NCI-H1105 (cell line): ENCODE measurements around the gene TMEM187.
A peak's percentile ranks its signal among the peaks of the same experiment; 100 is the strongest.

Experiments used
- DNase-seq: peaks from one replicate; lab custom pipeline; 2025; lab: John Stamatoyannopoulos, UW

The TMEM187 gene

DNA sequence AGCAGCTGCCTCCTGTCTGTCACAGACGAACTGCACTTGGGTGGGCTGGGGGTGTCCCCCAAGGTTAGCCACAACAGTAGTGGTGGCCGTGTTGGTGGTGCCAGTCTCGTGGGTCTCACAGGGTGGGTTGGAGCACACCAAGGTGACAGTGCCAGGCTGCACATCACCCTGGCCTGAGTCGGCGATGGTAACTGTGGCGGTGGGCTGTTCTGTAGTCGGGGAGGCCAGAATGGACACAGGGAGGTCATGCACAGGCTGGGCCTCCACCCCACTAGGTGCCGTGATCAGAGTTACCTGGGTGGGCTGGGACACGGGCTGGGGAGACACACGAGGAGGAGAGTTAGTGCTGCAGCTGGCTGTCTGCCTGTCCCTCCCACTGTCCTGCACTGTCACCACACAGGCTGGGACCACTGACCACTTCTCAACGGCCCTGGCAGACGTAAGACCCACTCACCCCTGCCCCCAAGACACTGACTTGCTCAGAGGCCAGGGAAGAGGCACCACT lies 17.3 kb upstream of the TMEM187 start:
- no peak for DNase-seq

- DNase-seq, result no peak
These were observed 16.3 kb upstream of the TMEM187 start for GRCh38 chrX:153956044-153956907.

DNA sequence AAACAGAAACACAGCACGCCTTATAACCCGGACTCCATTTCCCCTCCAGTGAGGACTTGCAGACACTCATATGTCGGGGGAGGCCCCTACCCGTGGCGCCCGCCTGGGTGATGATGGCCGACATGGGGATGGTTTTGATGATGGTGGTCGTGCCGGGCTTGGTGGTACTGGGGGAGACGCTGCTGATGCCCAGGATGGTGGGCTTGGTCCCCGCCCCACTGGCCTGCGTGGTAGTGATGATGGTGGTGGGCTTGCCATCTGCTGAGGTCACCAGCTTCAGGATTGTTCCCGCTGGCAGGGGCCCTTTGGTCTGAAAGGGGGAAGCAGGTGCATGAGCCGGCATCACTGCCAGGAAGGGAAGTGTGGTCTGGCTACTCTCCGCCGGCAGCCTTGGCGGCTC lies 15.3 kb upstream of the TMEM187 start:
- no peak for DNase-seq

- DNase-seq, result no peak
These were observed 13.9 kb upstream of the TMEM187 start for GRCh38 chrX:153958605-153959004.

DNA sequence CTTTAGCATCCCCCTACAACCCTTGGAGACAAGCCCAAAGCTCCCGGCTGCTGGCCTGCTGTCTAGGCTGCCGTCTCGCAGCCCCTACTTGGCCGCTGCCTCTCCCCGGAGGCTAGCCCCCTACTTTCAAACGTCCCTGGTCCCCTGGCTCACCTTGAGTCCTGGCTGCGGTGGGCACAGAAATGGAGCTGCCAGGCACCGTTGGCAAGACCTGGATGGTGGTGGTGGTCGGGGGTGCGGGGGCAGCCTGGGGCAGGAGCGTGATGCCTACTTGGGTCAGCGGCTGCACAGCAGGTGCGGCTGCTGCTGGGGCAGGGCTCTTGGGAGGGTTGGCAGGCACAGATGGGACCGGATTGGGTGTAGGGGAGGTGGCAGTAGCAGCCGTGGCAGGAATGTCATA lies 12.9 kb upstream of the TMEM187 start:
- DNase-seq, result no peak

DNA sequence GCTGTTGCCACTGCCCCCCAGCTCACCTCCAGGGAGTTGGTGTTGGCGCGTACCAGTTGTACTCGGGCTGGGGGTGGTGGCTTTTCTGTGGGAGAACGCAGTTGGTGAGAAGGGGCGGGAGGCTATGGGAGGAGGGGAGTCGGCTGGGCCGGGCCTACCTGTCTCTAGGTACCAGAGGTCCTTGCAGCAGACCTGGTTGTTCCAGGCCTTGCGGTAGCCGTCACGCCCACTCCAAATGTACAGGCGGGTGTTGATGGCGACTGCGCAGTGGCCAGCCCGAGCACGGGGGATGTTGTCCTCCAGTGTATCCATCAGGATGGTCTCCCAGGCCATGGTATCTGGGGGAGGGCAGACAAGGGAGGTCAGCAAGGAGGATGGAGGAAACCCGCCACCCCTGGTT lies 12.5 kb upstream of the TMEM187 start:
- no peak for DNase-seq

- DNase-seq, result no peak
These were observed 11.8 kb upstream of the TMEM187 start for GRCh38 chrX:153960786-153961185.

GRCh38 chrX:153961292-153961691 lies 11.3 kb upstream of the TMEM187 start:
- DNase-seq, result no peak

DNA sequence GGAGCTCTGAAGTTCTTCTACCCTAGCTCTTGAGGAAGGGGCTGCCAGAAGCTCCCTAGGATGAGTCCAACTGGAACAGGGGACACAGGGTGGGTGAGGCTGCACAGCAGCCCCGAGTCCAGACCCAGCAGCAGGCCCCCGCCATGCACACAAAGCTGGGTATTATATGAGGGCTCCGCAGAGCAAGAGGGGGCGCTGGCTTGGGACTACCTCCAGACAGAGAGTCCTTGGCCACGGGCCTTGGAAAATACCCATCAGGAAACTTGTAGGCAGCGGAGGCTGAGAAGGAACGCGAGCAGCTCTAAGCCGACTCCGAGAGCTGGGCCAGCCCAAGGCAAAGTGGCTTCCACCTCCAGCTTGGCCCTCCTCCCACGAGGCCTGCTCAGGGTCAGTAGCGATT lies 9.0 kb upstream of the TMEM187 start:
- DNase-seq, result no peak

GRCh38 chrX:153964105-153964504 lies 8.4 kb upstream of the TMEM187 start:
- DNase-seq, result no peak

GRCh38 chrX:153965406-153965805 lies 7.1 kb upstream of the TMEM187 start:
- no peak for DNase-seq

DNA sequence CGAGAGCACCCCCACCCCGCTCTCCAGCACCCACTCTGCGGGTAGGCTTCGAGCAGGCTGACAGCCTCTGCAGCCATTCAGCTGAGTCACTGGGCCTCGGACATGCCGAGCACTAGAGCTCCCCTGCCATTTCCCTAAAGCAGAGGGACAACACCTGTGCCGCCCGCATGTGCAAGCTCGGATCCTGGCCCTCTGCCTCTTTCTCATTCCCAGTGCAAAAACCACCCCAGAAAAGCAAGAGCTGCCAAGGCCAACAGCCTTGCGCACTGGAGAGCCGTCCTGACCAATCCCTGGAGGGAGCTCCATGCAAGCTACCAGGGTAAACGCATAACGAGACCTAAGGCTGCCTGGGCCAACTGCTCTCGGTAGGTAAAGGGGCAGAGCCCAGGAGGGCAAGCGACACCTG lies 6.3 kb upstream of the TMEM187 start:
- no peak for DNase-seq

DNA sequence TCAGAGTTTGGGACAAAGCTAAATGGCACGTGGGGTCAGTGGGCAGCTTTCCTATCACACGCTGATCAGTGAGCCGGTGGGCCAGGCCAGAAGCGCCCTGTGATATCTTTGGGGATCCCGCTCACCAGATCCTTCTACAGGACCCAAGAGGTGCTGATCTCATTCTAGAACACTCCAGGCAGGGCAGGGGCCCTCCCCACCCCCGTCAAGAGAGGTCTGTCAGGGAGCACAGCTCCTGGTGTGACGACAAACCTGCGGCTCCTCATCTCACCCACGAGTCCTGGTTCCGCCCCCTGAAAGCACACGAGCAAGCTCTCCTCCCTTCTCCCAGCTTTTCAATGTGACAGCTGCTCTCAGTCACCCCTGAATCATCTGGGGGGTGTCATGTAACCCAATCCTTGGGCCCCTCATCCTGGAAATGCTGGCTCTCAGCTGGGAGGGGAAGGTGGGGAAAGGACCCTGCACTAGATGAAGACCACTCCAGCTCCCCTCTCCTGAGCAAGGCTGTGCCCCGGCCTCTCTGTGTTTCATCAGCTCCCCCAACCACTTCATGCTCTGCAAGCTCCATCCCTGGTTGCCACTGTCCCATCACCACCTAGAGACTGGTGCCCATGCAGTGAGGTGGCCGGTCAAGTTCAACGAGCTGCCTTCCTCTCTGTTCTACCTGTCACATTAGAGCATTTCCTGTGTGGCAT lies 5.6 kb upstream of the TMEM187 start:
- no peak for DNase-seq

GRCh38 chrX:153967536-153968224 lies 4.9 kb upstream of the TMEM187 start:
- no peak for DNase-seq

DNA sequence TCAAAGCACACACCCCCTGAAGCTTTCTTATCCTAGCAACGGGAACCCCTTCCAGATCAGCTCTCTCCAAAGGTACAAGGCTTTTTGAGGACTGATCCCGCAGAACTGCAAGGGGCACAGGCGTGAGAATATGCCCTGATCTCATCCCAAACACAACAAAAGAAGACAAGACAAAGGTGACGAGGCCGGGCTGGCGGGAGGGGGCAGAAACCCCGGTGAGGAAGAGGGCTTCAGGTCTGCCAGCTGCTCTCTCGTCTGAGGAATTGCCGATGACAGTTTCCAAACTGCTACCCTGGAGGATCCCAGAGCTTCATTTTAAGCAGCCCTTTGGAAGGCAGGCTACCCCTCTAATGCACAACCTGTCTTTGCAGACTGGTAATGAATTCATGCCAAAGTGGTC lies 4.3 kb upstream of the TMEM187 start:
- DNase-seq, result no peak

DNA sequence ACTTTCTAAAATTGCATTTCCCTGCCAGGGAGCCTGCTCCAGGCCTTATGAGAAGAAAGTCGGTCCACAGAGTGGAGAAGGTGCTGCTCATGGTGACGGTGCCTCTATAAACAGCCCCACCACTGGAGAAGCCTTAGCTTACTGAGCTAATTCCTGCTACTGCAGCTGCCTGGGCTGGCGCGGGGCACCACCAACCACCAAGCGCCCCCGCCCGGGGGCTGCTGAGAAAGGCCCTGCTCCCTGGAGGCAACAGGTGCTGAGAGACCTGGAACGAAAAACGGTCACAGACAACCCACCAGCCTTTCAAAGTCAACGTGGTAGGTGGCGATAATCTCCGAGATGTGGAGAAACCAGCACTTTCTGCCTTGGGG lies 3.8 kb upstream of the TMEM187 start:
- peak; percentile 60 for DNase-seq

DNA sequence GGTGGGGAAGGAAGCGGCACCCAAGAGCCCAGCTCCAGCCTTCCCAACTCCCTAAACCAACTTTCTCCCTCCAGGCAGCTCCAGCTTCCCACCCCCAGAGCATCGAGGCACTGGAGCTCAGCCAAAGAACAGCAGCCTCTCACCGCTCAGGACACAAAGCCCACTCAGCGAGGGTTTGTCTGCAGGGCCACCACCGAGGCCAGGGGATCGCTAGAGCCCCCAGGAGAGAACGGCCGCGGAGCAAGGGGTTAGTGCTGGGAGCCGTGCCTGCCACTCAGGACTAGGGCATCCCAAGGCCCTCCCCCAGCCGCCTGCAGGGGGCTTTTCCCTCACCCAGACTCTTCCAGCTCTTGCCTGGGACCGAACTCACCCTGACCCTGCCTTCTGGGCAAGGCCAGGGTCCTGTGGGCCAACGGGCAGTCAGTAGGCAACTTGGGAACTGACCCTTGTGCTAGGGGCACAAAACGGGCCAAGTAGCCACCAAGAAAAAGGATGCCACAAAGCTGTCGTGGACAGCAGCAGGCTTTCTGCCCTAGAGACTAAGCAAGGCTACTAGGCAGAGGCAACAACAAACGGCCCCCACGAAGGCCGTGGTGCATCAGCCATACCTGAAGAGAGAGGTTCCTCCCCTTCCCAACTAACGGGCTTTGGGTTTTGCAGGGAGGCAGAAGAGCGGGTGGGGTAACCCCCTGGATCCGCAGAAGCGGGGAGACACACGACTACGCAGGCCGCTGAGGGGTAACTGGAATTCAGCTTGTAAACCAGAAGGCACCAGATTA lies 3.2 kb upstream of the TMEM187 start:
- DNase-seq, result no peak

GRCh38 chrX:153969904-153970356 lies 2.6 kb upstream of the TMEM187 start:
- peak; percentile 57 for DNase-seq

- DNase-seq, result peak; percentile 70
These were observed 2.0 kb upstream of the TMEM187 start for GRCh38 chrX:153970357-153971123.

DNA sequence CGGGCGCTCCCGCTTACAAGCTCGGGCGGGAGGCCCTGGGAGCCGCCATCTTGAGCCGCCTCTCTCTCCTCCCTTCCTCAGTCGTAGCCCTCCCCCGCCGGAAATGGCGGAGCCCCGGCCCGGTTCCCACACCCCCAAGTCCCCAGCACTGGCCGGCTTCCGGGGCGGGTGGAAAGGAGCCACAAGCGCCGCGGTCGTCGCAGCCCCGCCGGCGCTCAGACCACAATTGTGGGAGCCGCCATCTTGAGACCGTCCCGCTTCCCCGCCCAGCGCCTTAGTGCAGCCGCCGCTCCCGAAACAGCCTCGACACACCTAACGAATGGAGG lies 1.5 kb upstream of the TMEM187 start:
- DNase-seq, result peak; percentile 94
